HuH-7 (cell line): ENCODE data around the gene TTLL6.

ENCODE experiments used
- DNase-seq: peaks from one replicate; pipeline ENCODE4 v3.0.0; 2011; ENCODE audit warnings: low spot score

Gene TTLL6

DNA sequence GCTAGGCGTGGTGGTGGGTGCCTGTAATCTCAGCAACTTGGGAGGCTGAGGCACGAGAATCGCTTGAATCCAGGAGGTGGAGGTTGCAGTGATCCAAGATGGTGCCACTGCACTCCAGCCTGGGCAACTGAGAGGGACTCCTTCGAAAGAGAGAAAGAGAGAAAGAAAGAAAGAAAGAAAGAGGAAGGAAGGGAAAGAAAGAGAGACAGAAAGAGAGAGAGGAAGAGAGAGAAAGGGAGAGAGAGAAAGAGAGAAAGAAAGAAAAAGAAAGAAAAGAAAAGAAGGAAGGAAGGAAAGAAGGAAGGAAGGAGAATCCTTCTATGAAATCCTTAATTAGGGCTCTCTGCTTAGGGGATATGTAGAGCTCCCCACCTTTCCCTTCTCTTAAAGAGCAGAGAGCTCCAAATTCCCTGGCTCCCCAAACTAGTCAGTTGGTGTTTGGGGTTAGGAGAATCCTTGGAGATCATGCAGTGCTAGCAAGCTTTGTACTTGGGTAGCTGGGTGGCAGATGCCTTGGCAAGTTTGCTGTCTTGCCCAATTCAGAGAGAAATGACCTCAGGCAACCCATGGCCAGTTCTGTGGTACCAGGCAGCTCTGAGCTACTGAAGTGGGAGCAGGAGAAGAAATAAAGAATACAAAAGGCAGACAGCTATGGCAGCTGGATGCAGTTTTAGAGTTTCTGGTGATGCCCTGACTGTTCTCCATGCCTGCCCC is 79.5 kb downstream of the TTLL6 start:
- no peak for DNase-seq

DNA sequence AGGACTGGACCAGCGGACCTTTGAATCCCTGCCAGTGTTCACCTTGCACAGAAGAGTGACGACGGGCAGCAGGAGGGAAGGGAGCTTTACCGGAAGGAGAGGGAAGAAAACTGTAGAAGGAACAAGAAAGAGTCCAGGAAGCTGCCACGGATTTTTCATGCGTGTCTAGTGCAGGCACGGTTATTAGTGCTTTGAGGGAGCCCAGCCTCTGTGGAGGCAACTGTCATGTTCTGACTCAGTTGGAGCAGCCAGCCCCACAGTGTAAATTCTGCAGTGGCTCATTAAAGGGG is 82.0 kb downstream of the TTLL6 start:
- DNase-seq = no peak

DNA sequence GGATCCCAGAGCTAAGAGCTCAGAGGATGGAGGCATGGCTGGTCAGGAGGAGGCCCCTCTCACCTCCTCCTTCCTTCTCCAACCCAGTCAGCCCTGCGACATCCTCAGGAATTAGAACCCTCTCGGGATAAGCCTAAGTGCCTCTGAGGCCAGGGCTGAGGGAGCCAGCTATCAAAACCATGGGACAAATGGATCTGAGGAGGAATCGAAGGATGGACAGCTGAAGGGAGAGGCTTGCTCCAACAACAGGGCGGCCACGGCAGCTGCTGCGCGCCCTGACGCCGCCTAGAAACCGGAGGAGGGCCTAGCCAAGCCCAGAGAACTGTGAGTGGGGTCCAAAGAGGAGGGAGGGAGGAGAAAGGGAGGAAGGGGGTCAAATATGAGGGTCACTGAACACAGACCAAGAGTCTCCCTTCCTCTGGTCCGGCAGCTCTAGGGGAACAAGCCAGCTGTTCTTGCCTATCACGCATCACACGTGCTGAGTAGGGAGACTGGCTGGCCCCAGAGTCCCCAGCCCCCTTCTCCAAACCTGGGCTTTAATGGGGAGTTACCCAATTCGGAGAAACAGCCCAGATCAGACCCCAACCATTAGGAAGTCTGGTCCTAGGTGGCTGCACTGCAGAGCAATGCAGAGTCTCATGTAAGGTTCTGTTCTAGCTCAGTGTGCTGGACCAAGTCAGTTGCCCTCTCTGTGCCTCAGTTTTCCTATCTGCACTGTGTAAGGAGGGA is 82.5 kb downstream of the TTLL6 start:
- DNase-seq = no peak

DNA sequence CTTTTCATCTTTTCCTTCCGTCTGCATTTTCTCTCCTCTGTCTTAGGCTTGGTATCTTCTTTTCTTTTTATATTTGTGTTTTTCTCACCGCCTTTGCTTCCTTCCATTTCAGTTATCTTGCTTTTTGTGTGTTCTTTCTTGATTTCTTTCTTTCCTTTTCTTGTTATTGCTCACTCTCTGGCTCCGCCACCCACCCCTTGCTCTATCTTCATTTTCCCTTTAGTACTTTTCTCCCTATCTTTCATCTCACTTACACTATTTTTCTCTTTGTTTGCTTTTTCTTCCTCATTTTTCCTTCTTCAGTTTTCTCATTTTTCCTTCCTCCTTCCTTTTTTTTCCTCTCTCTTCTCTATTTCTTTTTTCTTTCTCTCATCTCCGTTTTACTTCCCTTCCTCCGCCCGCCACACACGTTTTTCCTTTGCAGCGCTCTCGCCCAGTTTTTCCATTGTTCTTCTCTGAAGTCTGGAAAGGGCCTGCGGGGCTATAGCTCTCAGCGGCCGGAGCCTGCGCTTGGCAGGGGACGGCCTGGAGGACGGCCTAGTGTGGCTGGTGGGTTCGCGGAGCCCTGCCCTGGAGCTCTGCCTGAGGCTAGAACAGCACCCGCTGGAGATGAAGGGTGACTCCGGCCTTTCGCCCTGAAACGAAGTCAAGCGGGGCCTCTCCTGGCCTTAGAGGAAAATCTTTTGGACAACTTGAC is 83.2 kb downstream of the TTLL6 start:
- DNase-seq = no peak

DNA sequence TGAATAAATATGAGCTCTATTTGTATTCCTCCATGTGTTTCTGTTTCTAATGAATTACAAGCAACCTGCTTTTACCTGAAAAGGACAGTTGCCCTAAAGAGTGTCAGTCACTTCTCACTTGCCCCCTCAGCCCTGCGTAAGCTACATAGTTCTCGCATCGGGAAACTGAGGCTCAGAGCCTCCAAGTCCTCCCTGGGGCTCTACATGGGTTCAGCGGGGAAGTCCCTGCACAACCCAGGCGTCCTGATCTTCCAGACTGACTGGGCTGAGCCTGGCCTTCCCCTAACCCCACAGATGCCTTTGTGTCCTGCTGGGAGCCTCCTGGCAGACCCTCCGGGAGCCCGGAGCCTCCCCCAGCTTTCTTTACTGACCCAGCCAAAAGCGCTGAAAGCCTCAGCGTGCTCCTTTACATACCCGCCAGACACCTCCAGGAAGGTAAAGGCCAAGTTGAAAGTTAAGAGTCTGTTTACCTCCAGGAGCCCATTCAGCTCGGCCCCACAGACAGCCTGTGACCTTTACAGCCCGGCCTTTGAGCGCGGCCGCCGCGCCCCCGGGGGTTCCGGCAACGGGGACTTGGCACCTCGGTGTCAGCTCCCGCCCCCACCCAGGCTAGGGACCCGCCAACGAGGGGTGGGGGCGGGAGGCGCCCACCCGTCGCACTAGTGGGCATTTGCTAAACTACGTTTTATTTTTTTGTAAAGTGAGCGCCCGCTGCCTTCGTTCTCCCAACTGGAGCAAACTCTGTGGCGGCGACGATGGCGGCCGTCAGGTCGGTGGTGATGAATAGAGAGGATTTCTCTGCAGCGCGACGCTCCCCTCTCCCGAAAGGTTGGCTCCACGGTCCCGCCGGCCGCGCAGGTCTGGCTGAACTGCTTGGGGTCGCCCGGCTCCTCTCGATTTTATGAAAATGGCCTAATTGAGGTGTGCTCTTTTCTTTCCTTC is 84.1 kb downstream of the TTLL6 start:
- DNase-seq = no peak

DNA sequence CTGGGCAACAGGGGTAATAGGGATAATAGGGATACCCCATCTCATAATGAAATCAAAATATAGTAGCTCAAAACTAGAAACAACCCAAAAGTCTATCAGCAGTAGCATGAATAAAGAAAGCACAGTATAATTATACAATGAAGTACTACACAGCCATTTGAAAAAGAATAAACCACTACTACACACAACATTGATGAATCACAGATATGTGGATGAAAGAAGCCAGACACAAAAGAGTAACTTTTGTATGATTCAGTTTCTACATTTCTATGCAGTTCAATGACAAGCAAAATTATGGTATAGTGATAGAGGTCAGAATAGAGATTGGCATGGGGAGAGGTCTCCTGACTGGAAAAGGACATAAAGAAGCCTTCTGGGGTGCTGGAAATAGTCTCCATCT is 85.7 kb downstream of the TTLL6 start:
- DNase-seq = no peak

DNA sequence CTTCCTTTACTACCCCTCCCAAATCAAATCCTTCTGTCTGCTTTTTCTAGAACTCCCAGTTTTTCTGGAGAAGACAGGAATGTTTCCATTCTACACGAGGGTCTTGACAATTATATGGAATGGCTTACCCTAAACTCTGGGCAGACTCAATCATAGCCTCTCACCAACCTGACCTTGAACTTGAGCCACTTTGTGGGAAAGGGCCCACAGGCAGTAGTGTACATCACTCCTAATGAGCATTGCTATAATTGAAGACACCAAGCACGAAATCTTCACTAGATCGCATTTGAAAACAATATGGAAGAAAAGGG is 86.8 kb downstream of the TTLL6 start:
- DNase-seq = no peak

DNA sequence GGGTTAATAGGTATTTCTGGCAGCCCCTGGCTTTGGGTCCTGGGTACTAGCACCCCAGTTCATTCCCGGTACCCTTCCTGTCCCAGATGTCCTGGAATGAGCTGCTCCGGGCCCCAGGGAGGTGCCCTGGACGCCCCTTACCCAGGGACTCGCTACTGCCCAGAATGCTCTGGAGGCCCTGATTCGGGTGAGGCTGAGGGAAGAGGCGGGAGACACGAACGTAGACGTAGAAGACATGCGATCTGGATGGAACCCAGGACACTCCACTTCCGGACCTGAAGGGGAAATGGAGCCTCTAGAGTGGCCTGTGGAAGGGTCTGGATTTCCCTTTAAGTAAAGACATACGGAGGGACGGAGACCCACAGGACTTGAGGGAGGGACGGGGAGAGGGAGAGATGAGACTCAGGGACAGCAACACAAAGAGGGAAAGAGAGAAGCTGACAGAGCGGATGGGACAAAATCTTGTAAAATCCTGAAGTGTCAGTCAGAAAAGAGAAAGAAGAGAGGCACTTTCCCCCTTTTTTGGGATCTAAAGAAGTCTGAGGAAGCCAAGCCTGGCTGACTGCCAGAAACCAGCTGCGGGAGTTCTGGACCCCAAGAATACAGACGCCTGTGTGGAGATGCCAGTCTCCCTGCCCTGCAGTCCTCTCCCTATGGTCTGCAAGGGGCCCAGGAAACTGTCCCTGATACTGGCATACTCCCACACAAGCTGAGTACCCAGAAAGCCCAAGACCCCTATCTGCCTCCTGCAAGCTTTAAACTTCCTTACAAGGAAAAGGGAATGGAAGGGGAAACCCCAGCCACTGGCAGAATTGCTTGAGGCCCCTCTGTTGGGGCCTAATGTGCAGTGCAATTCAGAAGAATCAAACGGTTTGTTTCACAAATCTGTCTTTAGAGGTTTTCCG is 87.4 kb downstream of the TTLL6 start:
- no peak for DNase-seq

DNA sequence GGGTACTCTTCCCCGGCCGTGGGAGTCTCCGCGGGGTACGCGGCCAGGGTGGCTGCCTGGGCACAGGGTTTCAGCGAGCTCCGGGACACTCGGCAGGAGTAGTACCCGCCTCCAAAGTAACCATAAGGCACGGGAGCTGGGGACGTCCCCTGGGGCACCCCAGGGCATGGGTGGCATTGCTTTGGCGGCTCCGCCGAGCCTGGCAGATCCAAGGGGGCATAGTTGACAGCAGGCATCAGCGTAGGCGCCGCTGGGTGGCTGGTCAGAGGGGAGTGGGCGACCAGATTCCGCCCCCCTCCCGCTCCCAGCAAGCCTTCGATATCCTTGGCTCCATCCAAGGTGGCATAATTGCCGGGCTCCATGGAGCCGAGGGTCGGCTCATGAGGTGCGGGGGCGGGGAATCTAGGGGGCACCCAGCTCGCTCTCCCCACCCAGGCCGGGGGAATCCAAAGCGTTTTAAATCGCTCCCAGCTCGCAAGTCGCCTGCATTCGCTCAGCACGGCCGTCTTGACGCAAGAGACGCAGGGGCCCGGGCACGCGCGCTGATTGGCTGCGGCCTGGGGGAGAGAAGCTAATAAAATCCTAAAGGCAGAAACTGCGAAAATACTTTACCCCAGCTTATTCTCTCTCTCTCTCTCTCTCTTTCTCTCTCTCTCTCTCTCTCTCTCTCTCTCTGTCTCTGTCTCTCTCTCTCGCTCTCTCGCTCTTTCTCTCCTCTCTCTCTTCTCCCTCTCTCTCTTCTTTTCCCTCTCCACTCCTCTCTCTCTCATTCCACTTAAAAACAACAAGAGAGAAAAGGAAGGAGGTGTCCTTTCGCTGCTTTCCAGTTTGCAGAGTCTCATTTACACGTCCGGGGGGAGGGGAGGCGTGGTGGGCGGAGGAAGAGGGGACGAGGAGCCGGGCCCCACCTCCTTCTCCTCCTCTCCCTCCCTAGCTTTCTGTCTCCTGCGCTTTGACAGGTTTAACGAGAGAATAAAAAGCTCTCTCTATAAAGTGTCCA is 88.5 kb downstream of the TTLL6 start, which contains the start of gene HOXB13:
Gene HOXB13, minus strand, starts transcription at position 519 of the 1,000 bp plus-strand sequence. Its CDS starts 157 bp downstream, at position 362.
- DNase-seq = peak; percentile 60

DNA sequence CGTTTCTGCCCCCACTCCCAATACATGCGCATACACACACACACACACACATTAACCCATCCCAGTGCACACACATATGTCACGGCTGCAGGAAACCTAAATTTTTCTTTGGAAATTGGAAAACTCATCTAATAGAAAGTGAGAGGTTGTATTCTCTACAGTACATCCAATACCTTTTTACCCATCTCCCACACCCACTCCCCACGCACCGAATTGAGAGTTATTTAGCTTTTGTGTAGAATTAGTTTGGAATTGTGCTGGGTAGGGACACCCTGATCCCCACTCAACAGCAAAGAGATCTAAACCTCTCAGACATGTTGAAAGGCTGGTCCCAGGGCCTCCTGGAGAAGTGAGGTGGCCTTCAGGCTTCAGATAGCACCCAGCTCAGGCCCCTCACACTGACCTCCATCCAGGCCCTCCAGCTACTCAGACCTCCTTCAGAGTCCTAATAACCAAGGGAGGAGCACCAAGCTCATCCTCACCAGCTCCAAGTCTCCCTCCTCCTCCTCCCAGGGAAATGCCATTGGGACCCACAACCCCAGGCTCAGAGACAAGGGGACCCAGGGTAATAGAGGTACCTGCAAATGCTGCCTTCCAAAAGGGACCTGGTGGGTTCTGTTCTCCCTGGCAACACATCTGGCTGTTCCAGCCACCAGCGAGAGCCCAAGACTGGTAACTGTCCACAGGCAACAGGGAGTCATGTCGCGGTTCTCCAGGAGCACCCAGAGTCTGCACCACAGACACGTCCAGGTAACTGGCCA is 89.4 kb downstream of the TTLL6 start:
- no peak for DNase-seq

DNA sequence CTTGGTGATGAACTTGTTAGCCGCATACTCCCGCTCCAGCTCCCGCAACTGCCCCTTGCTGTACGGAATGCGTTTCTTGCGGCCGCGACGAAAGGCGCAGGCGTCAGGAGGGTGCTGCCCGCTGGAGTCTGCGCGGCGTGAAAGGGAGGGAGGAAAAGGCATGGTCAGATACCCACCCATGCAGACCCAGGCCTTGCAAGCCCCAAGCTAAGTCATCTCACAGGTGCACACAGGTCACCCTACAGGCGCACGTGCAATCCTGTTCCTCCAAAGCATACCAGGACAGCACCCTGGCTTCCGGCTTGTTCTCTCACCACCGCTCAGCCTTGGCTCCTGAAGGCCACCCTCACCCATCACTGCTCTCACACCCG is 90.1 kb downstream of the TTLL6 start:
- DNase-seq = no peak

DNA sequence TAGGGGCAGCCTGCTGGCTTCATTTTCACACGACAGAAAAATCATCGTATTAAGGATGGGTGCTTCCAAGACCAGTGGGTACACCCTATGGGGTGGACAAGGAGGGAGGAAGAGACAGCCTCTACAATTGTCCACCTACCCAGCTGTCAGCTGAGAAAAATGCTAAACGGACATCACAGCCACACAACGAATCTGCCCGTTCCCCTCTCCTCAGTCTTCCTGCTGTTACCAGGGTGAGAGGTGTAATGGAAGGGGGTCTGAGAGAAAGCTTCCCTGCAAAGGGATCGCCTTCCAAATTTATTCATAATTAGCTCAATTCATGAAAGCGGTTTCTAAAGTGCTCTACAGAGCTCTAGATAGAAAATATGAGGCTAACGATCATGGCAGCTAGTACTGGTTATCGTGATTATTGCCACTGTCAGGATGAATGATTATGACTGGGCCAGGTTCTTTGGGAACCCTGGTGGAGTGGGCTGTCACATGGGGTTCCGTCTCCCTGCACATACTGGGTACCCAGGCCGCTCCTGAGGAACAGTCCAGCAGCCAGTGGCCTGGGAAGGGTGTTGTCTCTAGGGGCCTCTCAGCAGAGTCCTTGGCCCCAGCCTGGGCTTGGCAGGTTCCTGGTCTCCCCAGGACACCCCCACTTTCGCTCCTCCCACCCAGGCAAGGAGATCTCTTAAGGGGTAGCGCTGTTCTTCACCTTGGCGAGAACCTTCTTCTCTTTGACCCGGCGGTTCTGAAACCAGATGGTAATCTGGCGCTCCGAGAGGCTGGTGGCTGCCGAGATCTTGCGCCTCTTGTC is 90.7 kb downstream of the TTLL6 start:
- no peak for DNase-seq

DNA sequence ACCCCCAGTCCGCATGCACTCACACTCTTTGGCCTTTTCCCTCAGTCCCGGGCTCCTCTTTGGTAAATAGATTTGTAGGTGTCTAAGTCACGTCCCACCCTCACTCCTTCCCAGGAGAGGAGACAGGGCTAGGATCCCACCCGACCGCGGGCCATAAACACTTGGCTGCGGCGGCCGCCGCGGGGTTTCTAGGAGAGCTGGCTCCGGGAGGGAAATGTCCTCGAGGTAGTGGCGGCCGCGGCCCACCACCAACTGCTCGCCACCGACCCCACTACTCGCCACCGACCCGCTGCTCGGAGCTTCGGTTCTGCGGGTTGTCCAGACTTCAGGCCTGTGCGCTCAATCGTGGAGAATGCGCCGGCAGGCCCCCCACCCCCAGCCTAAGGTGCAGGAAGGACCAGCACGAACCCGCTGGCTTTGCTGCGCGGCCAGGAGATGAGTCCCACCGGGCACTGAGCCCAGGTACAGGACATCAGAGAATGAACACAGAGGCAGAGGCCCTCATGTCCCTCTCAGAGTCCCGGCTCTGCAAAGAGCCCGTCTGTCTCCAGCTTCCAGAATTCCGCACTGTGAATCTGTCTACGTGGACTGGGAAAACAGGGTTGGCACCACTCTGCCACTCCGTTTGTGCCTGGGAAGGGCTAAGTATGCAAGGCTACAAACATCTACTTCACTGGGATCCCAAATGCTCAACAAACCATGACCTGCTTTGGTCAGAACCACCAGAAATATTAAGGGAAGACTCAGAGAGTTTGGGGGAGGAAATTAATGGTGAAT is 91.6 kb downstream of the TTLL6 start:
- no peak for DNase-seq

DNA sequence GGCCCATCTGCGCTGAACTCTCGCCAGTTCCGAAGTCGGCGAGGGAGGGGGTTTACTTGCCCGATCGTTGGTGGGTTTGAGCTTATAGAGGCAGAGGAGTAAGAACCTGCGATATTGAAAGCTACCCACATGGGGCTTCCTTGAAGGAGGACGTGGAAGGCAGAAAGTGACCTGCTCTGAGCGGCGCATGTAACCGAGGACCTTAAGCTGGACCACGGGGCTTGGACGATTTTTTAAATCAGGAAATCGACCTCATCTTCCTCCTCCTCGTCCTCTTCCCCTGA is 92.1 kb downstream of the TTLL6 start:
- no peak for DNase-seq

DNA sequence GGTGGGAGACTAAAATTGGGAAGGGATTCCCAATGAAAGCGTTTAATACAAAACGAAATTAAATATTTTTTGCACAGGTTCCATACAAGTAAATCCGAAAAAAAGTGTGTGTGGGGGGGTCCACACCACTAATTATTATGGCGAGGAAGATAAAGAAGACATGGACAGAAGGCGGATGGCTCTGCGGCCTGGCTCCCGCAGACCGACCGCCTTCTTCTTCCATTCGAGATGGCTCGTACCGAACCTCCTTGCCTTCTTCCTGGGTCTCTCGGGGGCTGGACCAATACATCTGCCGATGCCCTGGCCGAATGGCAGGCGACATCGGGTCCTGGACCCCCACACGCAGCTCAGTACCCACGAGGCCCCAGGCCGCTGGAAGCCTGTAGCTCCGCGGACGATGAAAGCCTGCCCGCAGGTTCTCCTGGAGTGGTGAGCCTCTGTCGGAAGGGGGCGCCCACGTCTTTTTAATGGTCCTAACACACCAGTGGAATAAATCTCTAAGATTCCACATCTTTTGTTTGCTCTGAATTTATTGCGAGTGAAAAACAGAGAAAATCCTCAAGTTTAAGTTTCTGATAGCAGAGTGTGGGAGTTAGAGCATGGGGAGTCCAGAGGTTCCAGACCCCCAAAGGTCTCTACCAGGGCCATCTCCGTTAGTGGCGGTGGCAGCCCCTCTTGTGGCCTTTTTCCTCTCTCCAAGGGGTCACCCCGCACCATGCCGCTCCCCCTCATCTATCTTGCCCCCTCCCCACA is 92.6 kb downstream of the TTLL6 start:
- peak; percentile 80 for DNase-seq

DNA sequence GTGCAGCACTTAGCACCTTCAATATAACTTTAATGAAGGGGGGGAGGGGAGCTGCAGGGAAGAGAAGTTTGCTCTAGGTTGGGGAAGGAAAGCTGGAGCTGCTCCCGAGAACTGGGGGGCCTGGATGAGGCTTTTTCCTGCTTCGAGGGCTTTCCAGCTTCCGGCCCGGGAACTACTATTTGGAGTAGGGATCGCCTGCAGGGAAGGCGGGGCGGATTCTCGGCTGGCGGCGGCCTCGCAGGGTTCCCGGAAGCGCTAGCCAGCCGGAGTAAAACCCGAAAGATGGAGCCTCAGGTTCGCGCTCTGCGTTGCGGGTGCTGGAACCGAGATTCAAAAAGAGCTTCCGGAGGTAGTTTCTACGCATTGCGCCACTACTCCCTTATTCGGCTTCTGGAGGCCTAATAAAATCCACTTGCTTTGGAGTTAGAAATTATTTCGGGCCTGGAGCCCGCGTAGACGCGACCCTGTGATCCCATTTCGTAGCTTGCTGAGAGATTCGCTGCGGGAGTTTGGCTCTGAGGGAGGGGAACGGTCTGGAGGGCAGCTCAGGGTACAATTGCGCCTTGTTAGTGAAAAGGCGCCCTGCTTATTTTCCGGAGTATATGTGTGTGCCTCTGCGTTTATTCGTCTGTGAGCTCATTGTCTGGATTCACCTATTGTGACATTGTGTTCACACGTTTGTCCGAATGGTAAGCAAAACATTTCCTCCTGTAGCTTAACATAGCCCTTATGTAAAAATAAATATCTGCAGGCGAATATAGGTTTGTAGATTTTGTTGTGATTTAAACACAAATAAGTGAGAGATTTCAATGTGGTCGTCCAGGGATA is 93.4 kb downstream of the TTLL6 start:
- no peak for DNase-seq
